ENCODE measurements around the gene PSMA6.

PSMA6 gene

DNA sequence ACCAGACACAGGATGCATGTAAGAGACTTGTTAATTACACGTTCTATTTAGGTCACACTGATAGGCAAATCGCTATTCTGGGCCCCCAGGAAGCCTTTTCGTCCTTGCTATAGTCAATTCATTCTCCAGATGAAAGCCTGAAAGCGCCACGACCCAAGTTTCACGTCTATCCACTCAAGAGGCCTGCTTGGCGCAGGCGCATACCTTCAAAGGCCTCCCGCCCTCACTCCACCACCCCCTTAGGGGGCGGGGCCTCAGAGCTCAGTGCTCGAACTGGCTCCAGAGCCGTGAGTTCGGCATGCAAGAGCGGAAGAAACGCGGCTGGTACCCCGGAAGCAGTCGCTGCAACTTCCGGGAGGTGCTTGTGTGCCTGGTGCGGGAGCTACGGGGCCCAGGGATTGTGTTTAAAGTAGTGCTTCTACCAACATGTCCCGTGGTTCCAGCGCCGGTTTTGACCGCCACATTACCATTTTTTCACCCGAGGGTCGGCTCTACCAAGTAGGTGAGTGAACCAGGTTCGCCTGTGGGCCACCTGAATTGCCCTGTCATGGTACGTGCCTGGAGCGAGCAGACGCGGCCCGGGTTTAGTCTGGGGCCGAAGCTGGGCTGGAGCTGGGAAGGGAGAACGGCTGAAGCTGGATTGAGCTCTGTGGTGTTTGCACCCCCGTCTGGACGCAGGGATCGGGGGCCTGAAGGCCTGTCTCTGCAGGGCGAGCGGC is at the start of gene PSMA6:
TSS of gene PSMA6 (plus strand) at position 332 of the 719 bp plus-strand sequence. CDS start at position 427, 95 bp downstream.
- no peak for TF ChIP-seq CTCF (conservative IDR thresholded peaks at IDR 0.05; ENCODE audit: low read length)
- peak within 1 kb of the TSS; percentile 99 for H3K4me3 ChIP-seq (ENCODE audit: low read length)
- DNase-seq (ENCODE audit: low read depth) = peak; percentile 98

DNA sequence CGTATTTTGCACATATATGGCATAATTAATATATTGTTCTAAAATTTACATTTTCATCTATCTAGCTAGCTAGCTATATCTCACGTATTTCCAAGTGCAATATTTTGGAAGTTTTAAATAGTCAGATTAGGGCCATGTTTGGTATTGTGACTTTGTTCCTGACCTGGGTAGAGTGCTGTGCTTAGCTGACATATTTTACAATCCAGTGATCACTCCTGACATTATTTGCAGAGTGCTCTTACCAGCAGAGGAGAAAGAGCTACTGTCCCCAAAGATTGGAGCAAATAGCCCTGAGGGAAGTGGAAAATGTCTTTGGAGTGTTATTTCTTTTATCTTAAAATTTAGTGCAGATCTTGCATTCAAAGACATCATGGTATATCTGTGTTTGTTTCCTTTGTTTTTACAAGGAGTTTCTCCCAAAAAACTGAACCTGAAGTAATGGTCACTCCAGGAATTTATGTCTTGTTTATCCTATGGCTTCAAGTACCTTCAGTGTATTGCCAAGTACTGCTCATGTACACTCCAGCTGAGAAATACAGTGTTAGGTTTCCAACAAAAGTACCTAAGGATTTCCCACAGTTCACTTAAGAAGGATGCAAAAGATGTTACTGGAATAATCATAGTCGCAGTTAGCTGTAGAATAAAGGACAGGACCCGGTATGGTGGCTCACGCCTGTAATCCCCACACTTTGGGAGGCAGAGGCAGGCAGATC is 49.4 kb upstream of the PSMA6 start:
- H3K4me3 ChIP-seq (ENCODE audit: low read length) = no peak overlapping the region
- no peak for TF ChIP-seq CTCF (conservative IDR thresholded peaks at IDR 0.05; ENCODE audit: low read length)
- DNase-seq (ENCODE audit: low read depth) = no peak

GRCh38 chr14:35243956-35244355 is 48.2 kb upstream of the PSMA6 start:
- no peak for TF ChIP-seq CTCF (conservative IDR thresholded peaks at IDR 0.05; ENCODE audit: low read length)
- DNase-seq (ENCODE audit: low read depth) = no peak
- no peak overlapping the region for H3K4me3 ChIP-seq (ENCODE audit: low read length)

GRCh38 chr14:35244542-35244941 is 47.6 kb upstream of the PSMA6 start:
- H3K4me3 ChIP-seq (ENCODE audit: low read length) = no peak overlapping the region
- no peak for DNase-seq (ENCODE audit: low read depth)
- TF ChIP-seq CTCF (conservative IDR thresholded peaks at IDR 0.05; ENCODE audit: low read length) = no peak

DNA sequence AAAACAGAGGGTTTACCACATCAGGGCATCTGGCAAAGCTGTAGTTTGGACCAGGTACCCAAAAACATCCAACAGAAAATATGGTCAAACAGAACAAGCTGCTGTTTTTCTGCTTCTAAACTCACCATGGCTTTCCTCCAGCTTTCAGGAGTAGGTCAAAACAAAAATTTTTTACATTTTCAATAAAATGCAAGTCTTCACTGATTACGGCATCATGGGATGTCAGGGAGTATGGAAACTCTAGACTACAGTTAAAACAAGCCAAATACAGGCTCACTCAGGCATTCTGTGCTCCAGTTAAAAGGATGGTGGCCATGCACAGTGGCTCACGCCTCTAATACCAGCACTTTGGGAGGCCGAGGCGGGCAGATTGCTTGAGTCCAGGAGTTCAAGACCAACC is 47.1 kb upstream of the PSMA6 start:
- no peak for TF ChIP-seq CTCF (conservative IDR thresholded peaks at IDR 0.05; ENCODE audit: low read length)
- DNase-seq (ENCODE audit: low read depth) = no peak
- no peak overlapping the region for H3K4me3 ChIP-seq (ENCODE audit: low read length)

DNA sequence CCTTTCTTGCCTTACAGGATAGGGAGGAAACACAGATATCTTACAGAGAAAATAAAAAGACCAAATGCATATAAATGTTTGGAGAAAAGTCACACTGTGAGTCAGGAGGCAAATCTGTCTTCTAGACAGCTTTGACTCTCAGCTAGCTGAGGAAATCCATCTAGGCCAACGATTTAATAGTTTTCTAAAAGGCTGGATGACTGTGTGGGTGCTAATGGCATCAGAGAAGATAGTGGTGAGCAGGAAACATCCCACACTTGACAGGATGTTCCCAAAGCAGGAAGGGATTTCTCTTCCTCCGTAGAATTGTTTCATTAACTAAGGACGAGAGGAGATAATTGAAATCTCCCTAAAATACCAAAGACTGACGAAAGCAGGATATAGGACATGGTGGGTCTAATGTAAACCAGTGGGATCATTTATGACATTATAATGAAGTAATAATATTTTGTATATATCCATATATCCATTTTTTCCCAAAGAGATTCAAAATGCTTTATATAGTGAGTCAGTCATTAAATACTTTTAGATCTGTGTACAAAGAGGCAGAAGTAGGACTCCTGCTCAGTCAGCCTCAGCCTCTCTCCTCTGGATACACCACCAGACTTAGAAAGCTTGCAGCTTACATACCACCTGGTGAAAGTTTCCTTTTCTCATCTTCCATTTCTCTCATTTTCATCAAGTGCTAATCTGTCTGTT is 44.3 kb upstream of the PSMA6 start:
- no peak overlapping the region for H3K4me3 ChIP-seq (ENCODE audit: low read length)
- DNase-seq (ENCODE audit: low read depth) = no peak
- no peak for TF ChIP-seq CTCF (conservative IDR thresholded peaks at IDR 0.05; ENCODE audit: low read length)
